K562 (cell line): ENCODE data around the gene BBC3. TPM values are rescaled to one million over a fixed set of nuclear protein-coding genes. Genes with fewer than 3 reads are reported as not detected.

Experiments
- AFF4 ChIP-seq: sonication (generic); formaldehyde crosslinking; IDR thresholded peaks from 2 replicates; pipeline ENCODE4 v1.8.0; 2023; ENCODE audit warnings: mild to moderate bottlenecking, missing genetic modification reagents
- HDAC2 ChIP-seq: fragments of 450-650 bp; IDR thresholded peaks from 2 replicates; pipeline ENCODE4 v1.6.1; 2016; ENCODE audit warnings: mild to moderate bottlenecking
- HOXB6 ChIP-seq: fragments of 250-450 bp; sonication (Bioruptor Pico); IDR thresholded peaks from 2 replicates; pipeline ENCODE4 v1.5.1; 2022; ENCODE audit warnings: mild to moderate bottlenecking, borderline replicate concordance
- MED1 ChIP-seq: sonication (generic); formaldehyde crosslinking; IDR thresholded peaks from 2 replicates; pipeline ENCODE4 v1.8.1; 2023; ENCODE audit warnings: missing genetic modification reagents, borderline replicate concordance
- PHF20 ChIP-seq: fragments of 450-650 bp; IDR thresholded peaks from 2 replicates; pipeline ENCODE4 v1.6.1; 2018; ENCODE audit not compliant: partially characterized antibody
- POLR2AphosphoS5 ChIP-seq: IDR thresholded peaks from 2 replicates; pipeline ENCODE4 v1.6.1; 2011; ENCODE audit warnings: mild to moderate bottlenecking, low read depth, low read length, moderate library complexity; ENCODE audit not compliant: control insufficient read depth, insufficient read depth
- RBBP5 ChIP-seq: fragments of 200-600 bp; sonication (generic); IDR thresholded peaks from 2 replicates; pipeline ENCODE4 v1.6.1; 2012; ENCODE audit warnings: borderline replicate concordance, mild to moderate bottlenecking, low read length, control low read depth, inconsistent platforms; ENCODE audit not compliant: insufficient read depth, poor library complexity, severe bottlenecking
- RBFOX2 ChIP-seq: fragments of 200-400 bp; formaldehyde crosslinking; IDR thresholded peaks from 2 replicates; pipeline ENCODE4 v1.6.1; 2017; ENCODE audit warnings: low read depth, mild to moderate bottlenecking, low read length, moderate library complexity
- WHSC1 ChIP-seq: IDR thresholded peaks from one replicate; pipeline ENCODE4 v1.6.1; 2012; ENCODE audit warnings: low read length, control low read depth, inconsistent platforms
- YY1 ChIP-seq, 3 experiments: IDR thresholded peaks; 2 replicates each; pipeline ENCODE4 v1.6.1; 2011; ENCODE audit warnings: low read length in 2 of 3, mild to moderate bottlenecking in 2 of 3, moderate library complexity in 2 of 3, borderline replicate concordance in 1 of 3, control low read depth in 1 of 3, low read depth in 1 of 3; ENCODE audit not compliant: insufficient read depth in 3 of 3, insufficient replicate concordance in 2 of 3, control insufficient read depth in 1 of 3, insufficient read length in 1 of 3; ENCODE audit errors: extremely low read depth in 1 of 3
- ZNF696 ChIP-seq: fragments of 250-450 bp; sonication (Bioruptor Pico); conservative IDR thresholded peaks from 2 replicates; pipeline ENCODE4 v1.4.0; 2020; ENCODE audit warnings: mild to moderate bottlenecking, moderate library complexity
- polyA plus RNA-seq, 8 experiments: library from polyadenylated mRNA; depleted of rRNA in 4 of 8; stranded (reverse) in 5 of 8; unstranded in 3 of 8; fragments of >200 nt; fragmentation: Nextera tagmentation in 2 of 8; fragmentation: Illumina TruSeq in 1 of 8; extraction: Ambion mirVana in 2 of 8; extraction: Trizol in 1 of 8; gene quantifications; 2 replicates each; pipeline versions ENCODE4 v1.2.1 to v1.2.3, GENCODE V29; 2011 to 2014; ENCODE audit warnings: inconsistent platforms in 1 of 8, missing spikeins in 1 of 8
- total RNA-seq, 7 experiments: library from RNA; depleted of rRNA in 6 of 7; stranded (reverse); fragments of >200 nt in 6 of 7; fragmentation: Illumina TruSeq in 2 of 7; extraction: Trizol in 2 of 7; gene quantifications; 2 replicates each; pipeline versions ENCODE4 v1.2.1 to v1.2.3, GENCODE V29; 2011 to 2021; ENCODE audit warnings: low replicate concordance in 1 of 7
- TF ChIP-seq, protein P1 (sequence below): fragments of 250-450 bp; sonication (Bioruptor Pico); IDR thresholded peaks from 2 replicates; pipeline ENCODE4 v1.5.0; 2020; ENCODE audit warnings: mild to moderate bottlenecking, borderline replicate concordance
- TF ChIP-seq, protein P2 (sequence below), 2 experiments: IDR thresholded peaks; 2 replicates each; pipeline ENCODE4 v1.6.1; 2012; ENCODE audit warnings: improper control_type of control experiment in 2 of 2, low read depth in 2 of 2, low read length in 2 of 2, borderline replicate concordance in 1 of 2

The BBC3 gene
- total and polyA plus RNA-seq, 9 of the 15 experiments (the other 6 are each of a cell fraction or from before 2014, with no cell fraction given), result 0.15 to 30.7 (median 4.8) TPM

DNA sequence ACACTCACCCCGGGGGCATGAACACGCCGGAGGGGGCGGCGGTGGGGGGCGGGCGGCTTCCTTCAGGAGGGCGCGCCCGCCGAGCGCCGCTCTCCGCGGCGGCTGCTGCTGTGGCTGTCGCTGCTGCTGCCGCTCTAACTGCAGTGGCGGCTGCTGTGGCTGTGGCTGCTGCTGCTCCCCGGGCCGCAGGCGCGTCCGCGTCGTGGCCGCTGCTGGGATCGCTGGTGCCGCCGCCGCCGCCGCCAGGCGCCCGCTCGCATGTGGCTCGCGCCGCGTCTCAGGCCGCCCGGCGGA, at the start of gene BBC3 (continued):
- peak; percentile 37; the same call in 1 of the 2 replicates for TF ChIP-seq AFF4 (CRISPR knock-in tag)
- TF ChIP-seq RBFOX2, result peak; percentile 82
- peak; percentile 33 for TF ChIP-seq RBBP5
- TF ChIP-seq POLR2AphosphoS5, result 0 out of 2 replicates have a peak, but pooled peaks have one; percentile 32
- no peak for TF ChIP-seq ZNF696 (CRISPR knock-in tag)
- TF ChIP-seq WHSC1, result no peak
- no peak for TF ChIP-seq PHF20
- TF ChIP-seq, protein P1, sequence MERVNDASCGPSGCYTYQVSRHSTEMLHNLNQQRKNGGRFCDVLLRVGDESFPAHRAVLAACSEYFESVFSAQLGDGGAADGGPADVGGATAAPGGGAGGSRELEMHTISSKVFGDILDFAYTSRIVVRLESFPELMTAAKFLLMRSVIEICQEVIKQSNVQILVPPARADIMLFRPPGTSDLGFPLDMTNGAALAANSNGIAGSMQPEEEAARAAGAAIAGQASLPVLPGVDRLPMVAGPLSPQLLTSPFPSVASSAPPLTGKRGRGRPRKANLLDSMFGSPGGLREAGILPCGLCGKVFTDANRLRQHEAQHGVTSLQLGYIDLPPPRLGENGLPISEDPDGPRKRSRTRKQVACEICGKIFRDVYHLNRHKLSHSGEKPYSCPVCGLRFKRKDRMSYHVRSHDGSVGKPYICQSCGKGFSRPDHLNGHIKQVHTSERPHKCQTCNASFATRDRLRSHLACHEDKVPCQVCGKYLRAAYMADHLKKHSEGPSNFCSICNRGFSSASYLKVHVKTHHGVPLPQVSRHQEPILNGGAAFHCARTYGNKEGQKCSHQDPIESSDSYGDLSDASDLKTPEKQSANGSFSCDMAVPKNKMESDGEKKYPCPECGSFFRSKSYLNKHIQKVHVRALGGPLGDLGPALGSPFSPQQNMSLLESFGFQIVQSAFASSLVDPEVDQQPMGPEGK (CRISPR knock-in tag), result no peak
- TF ChIP-seq YY1 (IDR thresholded peaks at IDR 0.05; ENCODE audit: borderline replicate concordance in 1 of 3, control insufficient read depth in 1 of 3, extremely low read depth in 1 of 3, insufficient read depth in 3 of 3, insufficient read length in 1 of 3, insufficient replicate concordance in 2 of 3, low read depth in 1 of 3, low read length in 2 of 3), result peak in 1 of 3 experiments; percentile 29
- TF ChIP-seq, protein P2, sequence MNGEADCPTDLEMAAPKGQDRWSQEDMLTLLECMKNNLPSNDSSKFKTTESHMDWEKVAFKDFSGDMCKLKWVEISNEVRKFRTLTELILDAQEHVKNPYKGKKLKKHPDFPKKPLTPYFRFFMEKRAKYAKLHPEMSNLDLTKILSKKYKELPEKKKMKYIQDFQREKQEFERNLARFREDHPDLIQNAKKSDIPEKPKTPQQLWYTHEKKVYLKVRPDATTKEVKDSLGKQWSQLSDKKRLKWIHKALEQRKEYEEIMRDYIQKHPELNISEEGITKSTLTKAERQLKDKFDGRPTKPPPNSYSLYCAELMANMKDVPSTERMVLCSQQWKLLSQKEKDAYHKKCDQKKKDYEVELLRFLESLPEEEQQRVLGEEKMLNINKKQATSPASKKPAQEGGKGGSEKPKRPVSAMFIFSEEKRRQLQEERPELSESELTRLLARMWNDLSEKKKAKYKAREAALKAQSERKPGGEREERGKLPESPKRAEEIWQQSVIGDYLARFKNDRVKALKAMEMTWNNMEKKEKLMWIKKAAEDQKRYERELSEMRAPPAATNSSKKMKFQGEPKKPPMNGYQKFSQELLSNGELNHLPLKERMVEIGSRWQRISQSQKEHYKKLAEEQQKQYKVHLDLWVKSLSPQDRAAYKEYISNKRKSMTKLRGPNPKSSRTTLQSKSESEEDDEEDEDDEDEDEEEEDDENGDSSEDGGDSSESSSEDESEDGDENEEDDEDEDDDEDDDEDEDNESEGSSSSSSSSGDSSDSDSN (IDR thresholded peaks at IDR 0.05; ENCODE audit: borderline replicate concordance in 1 of 2, low read depth in 2 of 2, low read length in 2 of 2), result 0 out of 4 replicates have a peak, but pooled peaks of 1 of the 2 experiments have one; percentile 59
- 0 out of 2 replicates have a peak, but pooled peaks have one; percentile 13 for TF ChIP-seq HDAC2
- no peak for TF ChIP-seq HOXB6
- TF ChIP-seq MED1 (CRISPR knock-in tag), result no peak
